ENCODE results near the gene HS3ST1.

DNA sequence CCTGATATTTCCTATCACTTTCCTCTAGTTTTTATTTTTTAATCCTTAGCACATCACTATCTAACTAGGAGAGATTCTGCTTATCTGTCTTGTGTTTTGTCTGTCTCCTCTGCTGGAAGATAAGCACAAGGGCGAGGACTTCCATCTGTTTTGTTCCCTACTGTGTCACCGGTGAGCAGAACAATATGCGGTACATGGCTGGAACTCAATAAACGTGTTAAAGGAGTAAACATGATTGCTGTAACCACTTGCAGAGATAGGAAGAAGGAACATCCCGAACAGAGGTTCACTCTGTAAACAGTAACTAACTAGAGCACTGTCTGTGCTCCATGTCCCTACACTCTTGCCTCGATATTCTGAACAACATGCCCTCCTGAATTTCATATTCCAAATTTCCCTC, 5.2 kb downstream of the HS3ST1 start:
- TF ChIP-seq, protein P1, sequence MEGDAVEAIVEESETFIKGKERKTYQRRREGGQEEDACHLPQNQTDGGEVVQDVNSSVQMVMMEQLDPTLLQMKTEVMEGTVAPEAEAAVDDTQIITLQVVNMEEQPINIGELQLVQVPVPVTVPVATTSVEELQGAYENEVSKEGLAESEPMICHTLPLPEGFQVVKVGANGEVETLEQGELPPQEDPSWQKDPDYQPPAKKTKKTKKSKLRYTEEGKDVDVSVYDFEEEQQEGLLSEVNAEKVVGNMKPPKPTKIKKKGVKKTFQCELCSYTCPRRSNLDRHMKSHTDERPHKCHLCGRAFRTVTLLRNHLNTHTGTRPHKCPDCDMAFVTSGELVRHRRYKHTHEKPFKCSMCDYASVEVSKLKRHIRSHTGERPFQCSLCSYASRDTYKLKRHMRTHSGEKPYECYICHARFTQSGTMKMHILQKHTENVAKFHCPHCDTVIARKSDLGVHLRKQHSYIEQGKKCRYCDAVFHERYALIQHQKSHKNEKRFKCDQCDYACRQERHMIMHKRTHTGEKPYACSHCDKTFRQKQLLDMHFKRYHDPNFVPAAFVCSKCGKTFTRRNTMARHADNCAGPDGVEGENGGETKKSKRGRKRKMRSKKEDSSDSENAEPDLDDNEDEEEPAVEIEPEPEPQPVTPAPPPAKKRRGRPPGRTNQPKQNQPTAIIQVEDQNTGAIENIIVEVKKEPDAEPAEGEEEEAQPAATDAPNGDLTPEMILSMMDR (IDR thresholded peaks at IDR 0.05) = no peak
- TF ChIP-seq POLR2A (IDR thresholded peaks at IDR 0.05) = no peak

All from lower leg skin (tissue), 3 donors.